GM23338 (cell line): ENCODE results near the gene SLC25A18. TPM values are rescaled to one million over a fixed set of nuclear protein-coding genes. Genes with fewer than 3 reads are reported as not detected.

ENCODE experiments used
- ATAC-seq: fragments of 200-7000 bp; cut with Tn5 transposase; 3 replicates; pipeline ENCODE4 v1.9.1; 2020
- DNase-seq: peaks from one replicate; pipeline ENCODE4 v3.0.0-alpha.2; 2015; ENCODE audit warnings: low spot score
- H2AFZ ChIP-seq: fragments of 200-600 bp; sonication (generic); 2 replicates; pipeline ENCODE4 v1.8.0; 2016; ENCODE audit warnings: antibody characterized with exemption, mild to moderate bottlenecking, moderate library complexity
- H3F3A ChIP-seq: fragments of 200-600 bp; sonication (generic); replicated peaks from 2 replicates; pipeline ENCODE4 v1.8.0; 2017; ENCODE audit warnings: antibody characterized with exemption, mixed run types, low read depth
- H3K27ac ChIP-seq: fragments of 200-600 bp; sonication (generic); 2 replicates; pipeline ENCODE4 v1.6.1; 2016; ENCODE audit warnings: low read depth
- H3K27me3 ChIP-seq: fragments of 200-600 bp; sonication (generic); 2 replicates; pipeline ENCODE4 v1.8.0; 2016; ENCODE audit warnings: mild to moderate bottlenecking, mixed run types, moderate library complexity; ENCODE audit not compliant: insufficient read depth
- H3K36me3 ChIP-seq: fragments of 200-600 bp; sonication (generic); 2 replicates; pipeline ENCODE4 v1.8.0; 2016; ENCODE audit warnings: mild to moderate bottlenecking; ENCODE audit not compliant: insufficient read depth
- H3K4me1 ChIP-seq: fragments of 200-600 bp; sonication (generic); 2 replicates; pipeline ENCODE4 v1.8.0; 2016; ENCODE audit warnings: mild to moderate bottlenecking, moderate library complexity; ENCODE audit not compliant: insufficient read depth
- H3K4me2 ChIP-seq: fragments of 200-600 bp; sonication (generic); 2 replicates; pipeline ENCODE4 v1.7.1; 2017; ENCODE audit warnings: mixed run types
- H3K4me3 ChIP-seq: fragments of 200-600 bp; sonication (generic); 2 replicates; pipeline ENCODE4 v1.6.1; 2016; ENCODE audit warnings: mixed run types
- H3K79me2 ChIP-seq: fragments of 200-600 bp; sonication (generic); replicated peaks from 2 replicates; pipeline ENCODE4 v1.8.0; 2017; ENCODE audit warnings: mild to moderate bottlenecking; ENCODE audit not compliant: insufficient read depth
- H3K9me2 ChIP-seq: fragments of 200-600 bp; sonication (generic); 2 replicates; pipeline ENCODE4 v1.8.0; 2017; ENCODE audit not compliant: insufficient read depth
- H4K20me1 ChIP-seq: fragments of 200-600 bp; sonication (generic); replicated peaks from 2 replicates; pipeline ENCODE4 v1.8.0; 2017; ENCODE audit warnings: mild to moderate bottlenecking; ENCODE audit not compliant: insufficient read depth
- H3K27ac Mint-ChIP-seq: 2 replicates; pipeline ENCODE4 v1.8.0; 2020; ENCODE audit warnings: inconsistent platforms, mild to moderate bottlenecking, moderate library complexity, mixed read lengths
- H3K27me3 Mint-ChIP-seq: 3 replicates; pipeline ENCODE4 v1.8.0; 2022; ENCODE audit warnings: low read depth, mild to moderate bottlenecking, moderate library complexity, mixed read lengths, inconsistent platforms; ENCODE audit not compliant: insufficient read depth, poor library complexity
- H3K36me3 Mint-ChIP-seq: 3 replicates; pipeline ENCODE4 v1.8.0; 2021; ENCODE audit warnings: low read depth, mild to moderate bottlenecking, inconsistent platforms, moderate library complexity, mixed read lengths
- H3K4me1 Mint-ChIP-seq: 3 replicates; pipeline ENCODE4 v1.8.0; 2020; ENCODE audit warnings: mild to moderate bottlenecking, inconsistent platforms, mixed read lengths
- H3K4me3 Mint-ChIP-seq: 3 replicates; pipeline ENCODE4 v1.8.0; 2021; ENCODE audit warnings: moderate library complexity, mild to moderate bottlenecking, inconsistent platforms, mixed read lengths
- H3K9me3 Mint-ChIP-seq: 3 replicates; pipeline ENCODE4 v1.8.0; 2020; ENCODE audit warnings: moderate library complexity, mild to moderate bottlenecking, inconsistent platforms, mixed read lengths
- CREB1 ChIP-seq: fragments of 250-450 bp; sonication (Bioruptor Pico); IDR thresholded peaks from 2 replicates; pipeline ENCODE4 v1.5.0; 2020; ENCODE audit warnings: low read depth, mild to moderate bottlenecking, moderate library complexity
- CTCF ChIP-seq, 2 experiments: fragments of 200-600 bp in 1 of 2; sonication (generic) in 1 of 2; conservative IDR thresholded peaks; 2 replicates each; pipeline versions ENCODE4 v1.5.1 to v1.6.1; 2016 to 2017; ENCODE audit warnings: antibody characterized with exemption in 2 of 2, low read depth in 2 of 2, mild to moderate bottlenecking in 2 of 2, moderate library complexity in 1 of 2
- ETS1 ChIP-seq: IDR thresholded peaks from 2 replicates; pipeline ENCODE4 v1.6.1; 2016; ENCODE audit warnings: antibody characterized with exemption
- EZH2 ChIP-seq: fragments of 200-600 bp; sonication (generic); IDR thresholded peaks from one replicate; pipeline ENCODE4 v1.8.0; 2017; ENCODE audit warnings: antibody characterized with exemption, mild to moderate bottlenecking, low read depth; ENCODE audit not compliant: unreplicated experiment
- EZH2phosphoT487 ChIP-seq: fragments of 200-600 bp; sonication (generic); IDR thresholded peaks from one replicate; pipeline ENCODE4 v1.8.1; 2018; ENCODE audit warnings: antibody characterized with exemption; ENCODE audit not compliant: unreplicated experiment
- JUNB ChIP-seq: IDR thresholded peaks from one replicate; pipeline ENCODE4 v1.6.1; 2016; ENCODE audit warnings: antibody characterized with exemption; ENCODE audit not compliant: unreplicated experiment
- NANOG ChIP-seq: IDR thresholded peaks from 2 replicates; pipeline ENCODE4 v1.6.1; 2016; ENCODE audit warnings: antibody characterized with exemption, borderline replicate concordance
- POLR2AphosphoS5 ChIP-seq: IDR thresholded peaks from 2 replicates; pipeline ENCODE4 v1.6.1; 2016; ENCODE audit warnings: antibody characterized with exemption, low read depth
- ZNF114 ChIP-seq: fragments of 250-450 bp; sonication (Bioruptor Pico); IDR thresholded peaks from 2 replicates; pipeline ENCODE4 v1.5.0; 2020; ENCODE audit warnings: mild to moderate bottlenecking, moderate library complexity
- polyA plus RNA-seq: library from polyadenylated mRNA; unstranded; fragments of >200 nt; fragmentation: Nextera tagmentation; extraction: Ambion mirVana; gene quantifications from 2 replicates; pipeline ENCODE4 v1.2.1, GENCODE V29; 2016
- total RNA-seq: library from RNA; depleted of rRNA; stranded (reverse); fragments of >200 nt; shearing (Covaris generic); gene quantifications from 2 replicates; pipeline ENCODE4 v1.2.3, GENCODE V29; 2014

Gene SLC25A18
- total and polyA plus RNA-seq, 2 experiments from 2014 or later, result 1.2 to 1.9 TPM

GRCh38 chr22:17587629-17588028 is 24.3 kb downstream of the SLC25A18 start (continued):
- TF ChIP-seq JUNB, result no peak
- TF ChIP-seq ZNF114 (CRISPR knock-in tag), result no peak
- TF ChIP-seq ETS1, result no peak
- TF ChIP-seq CREB1 (CRISPR knock-in tag), result no peak
- TF ChIP-seq NANOG, result no peak
- TF ChIP-seq EZH2, result no peak
- TF ChIP-seq CTCF (conservative IDR thresholded peaks at IDR 0.05; ENCODE audit: low read depth in 2 of 2), result no peak

GRCh38 chr22:17588606-17589005 is 25.3 kb downstream of the SLC25A18 start:
- H3K79me2 ChIP-seq, result no peaks in the 10 kb centered on the region
- H2AFZ ChIP-seq, result no peak overlapping the region
- H4K20me1 ChIP-seq, result no peaks in the 10 kb centered on the region
- H3K9me3 Mint-ChIP-seq, result no peaks in the 10 kb centered on the region
- H3F3A ChIP-seq, result 0 out of 2 replicates have a peak, but pooled peaks cover 3% of the 10 kb centered on the region
- no peak overlapping the region for H3K27ac Mint-ChIP-seq
- H3K36me3 ChIP-seq, result peaks cover 19% of the 10 kb centered on the region
- no peaks in the 10 kb centered on the region for H3K27me3 ChIP-seq
- H3K27ac ChIP-seq, result no peak overlapping the region
- H3K9me2 ChIP-seq, result no peaks in the 10 kb centered on the region
- TF ChIP-seq CREB1 (CRISPR knock-in tag) (no peak), CTCF (conservative IDR thresholded peaks at IDR 0.05; ENCODE audit: low read depth in 2 of 2) (no peak), EZH2phosphoT487 (no peak), NANOG (no peak), ETS1 (no peak), POLR2AphosphoS5 (no peak), JUNB (no peak)
- DNase-seq, result no peak
- H3K4me1 ChIP-seq, result no peaks in the 10 kb centered on the region
- no peak for ATAC-seq
- H3K36me3 Mint-ChIP-seq, result peaks cover 38% of the 10 kb centered on the region
- no peak overlapping the region for H3K4me3 Mint-ChIP-seq
- no peaks in the 10 kb centered on the region; the same call in 2 of the 3 replicates for H3K4me1 Mint-ChIP-seq
- no peak overlapping the region for H3K4me2 ChIP-seq
- H3K27me3 Mint-ChIP-seq, result no peaks in the 10 kb centered on the region
- no peak overlapping the region for H3K4me3 ChIP-seq
